GM10248 (cell line): Measurements from ENCODE around the gene ARPC5.

Source experiments
- CTCF ChIA-PET: fragments of 300-600 bp; sonication (Branson Sonifier 250); formaldehyde crosslinking; extraction: SDS; loops from one replicate; lab custom pipeline; 2021; ENCODE audit warnings: antibody characterized with exemption; lab: Yijun Ruan, JAX
- POLR2A ChIA-PET: fragments of 350-650 bp; sonication (Branson Sonifier 250); formaldehyde crosslinking; extraction: SDS; loops from one replicate; lab custom pipeline; 2020; ENCODE audit warnings: antibody characterized with exemption; lab: Yijun Ruan, JAX
- DNase-seq: peaks from one replicate; pipeline ENCODE4 v3.0.0; 2012; ENCODE audit errors: extremely low spot score
- CTCF ChIP-seq: IDR thresholded peaks from 2 replicates; pipeline ENCODE4 v1.5.1; 2012; ENCODE audit warnings: mild to moderate bottlenecking, low read depth; ENCODE audit errors: extremely low read depth, missing control alignments, control extremely low read depth

The ARPC5 gene

GRCh38 chr1:183595537-183595936, 40.0 kb downstream of the ARPC5 start:
- ChIA-PET CTCF (interaction anchor here (0.6 to 1.3 kb wide), 3 partner anchors 9 to 36 kb away, joined by 3 to 4 read pairs (median 3); no protein-coding TSS in a partner anchor), POLR2A (no interaction called here)
- no peak for DNase-seq
- no peak for TF ChIP-seq CTCF

GRCh38 chr1:183593356-183593755, 42.2 kb downstream of the ARPC5 start:
- POLR2A ChIA-PET: interaction anchor here (1.0 kb wide), 1 partner anchor 9 kb away, joined by 3 read pairs; no protein-coding TSS in a partner anchor
- CTCF ChIA-PET: interaction anchor here (1.2 to 2.0 kb wide), 4 partner anchors 11 to 28 kb away, joined by 3 to 8 read pairs (median 4); no protein-coding TSS in a partner anchor
- DNase-seq: no peak
- no peak for TF ChIP-seq CTCF

GRCh38 chr1:183592733-183593132, 42.9 kb downstream of the ARPC5 start:
- no peak for DNase-seq
- CTCF ChIA-PET: interaction anchor here (1.2 to 2.0 kb wide), 2 partner anchors 17 to 27 kb away, joined by 3 to 8 read pairs; no protein-coding TSS in a partner anchor
- TF ChIP-seq CTCF: no peak
- POLR2A ChIA-PET: no interaction called here

- ChIA-PET CTCF (interaction anchor here (1.0 to 4.3 kb wide), 8 partner anchors 8 to 43 kb away, joined by 3 to 46 read pairs (median 4); no protein-coding TSS in a partner anchor), POLR2A (interaction anchor here (0.7 kb wide), 2 partner anchors 22 to 252 kb away, joined by 4 to 6 read pairs; no protein-coding TSS in a partner anchor)
- DNase-seq: peak; percentile 83
- peak; percentile 15 for TF ChIP-seq CTCF
These were observed 45.1 kb downstream of the ARPC5 start, which contains the start of gene NCF2 for GRCh38 chr1:183590244-183591191. NCF2 (minus strand) TSS chr1:183590459; CDS start chr1:183590329, 130 bp downstream.

- TF ChIP-seq CTCF: no peak
- ChIA-PET POLR2A (interaction anchor here (0.7 kb wide), 1 partner anchor 21 kb away, joined by 4 read pairs; no protein-coding TSS in a partner anchor), CTCF (interaction anchor here (1.0 to 4.3 kb wide), 7 partner anchors 9 to 33 kb away, joined by 3 to 46 read pairs (median 6); no protein-coding TSS in a partner anchor)
- peak; percentile 56 for DNase-seq
These were observed 45.7 kb downstream of the ARPC5 start for GRCh38 chr1:183589874-183590243.

- ChIA-PET CTCF (interaction anchor here (0.8 to 4.3 kb wide), 9 partner anchors 9 to 39 kb away, joined by 3 to 46 read pairs (median 4); no protein-coding TSS in a partner anchor), POLR2A (no interaction called here)
- TF ChIP-seq CTCF: no peak
- DNase-seq: no peak
These were observed 46.2 kb downstream of the ARPC5 start for GRCh38 chr1:183589384-183589783.
